Stomach (tissue), 9 donors: Measurements from ENCODE around the gene SNRNP25. TPM values are rescaled to one million over a fixed set of nuclear protein-coding genes. Genes with fewer than 3 reads are reported as not detected.
"Not testable (repeated sequence)": the region's sequence is repeated elsewhere in the genome, so short reads cannot be mapped to it uniquely, and the experiment has no call there.

ENCODE experiments used
- DNase-seq, 2 donors: peaks; one replicate each; pipeline versions ENCODE4 v3.0.0 to v3.0.0-alpha.2; 2013 to 2019
- H3K27ac ChIP-seq, 5 donors: fragments of 200-600 bp in 4 of 5; sonication (generic) in 4 of 5; one replicate each; pipeline ENCODE4 v1.5.1; 2013 to 2019; ENCODE audit warnings: mild to moderate bottlenecking in 1 of 5, moderate library complexity in 1 of 5
- H3K27me3 ChIP-seq, 3 donors: fragments of 200-600 bp; sonication (generic); one replicate each; pipeline ENCODE4 v1.5.1; 2017 to 2019; ENCODE audit warnings: mixed run types in 1 of 3
- H3K36me3 ChIP-seq, 4 donors: fragments of 200-600 bp; sonication (generic); 1 replicate in 3 of 4; 2 replicates in 1 of 4; pipeline ENCODE4 v1.5.1; 2016 to 2019
- H3K4me1 ChIP-seq, 4 donors: fragments of 200-600 bp; sonication (generic); one replicate each; pipeline ENCODE4 v1.5.1; 2016 to 2019
- H3K4me3 ChIP-seq, 4 donors: fragments of 200-600 bp; sonication (generic) in 3 of 4; one replicate each; pipeline ENCODE4 v1.5.1; 2016 to 2019; ENCODE audit warnings: mild to moderate bottlenecking in 1 of 4
- H3K9me3 ChIP-seq, 4 donors: fragments of 200-600 bp; sonication (generic); one replicate each; pipeline ENCODE4 v1.5.1; 2016 to 2019
- EP300 ChIP-seq: sonication (generic); formaldehyde crosslinking; IDR thresholded peaks from one replicate; pipeline ENCODE4 v1.6.1; 2017; ENCODE audit warnings: antibody characterized with exemption
- POLR2A ChIP-seq, 4 donors: fragments of 450-650 bp; IDR thresholded peaks; one replicate each; pipeline ENCODE4 v1.6.1; 2016; ENCODE audit warnings: antibody characterized with exemption in 4 of 4, control low read depth in 2 of 4, mild to moderate bottlenecking in 1 of 4, moderate library complexity in 1 of 4
- POLR2AphosphoS5 ChIP-seq, 3 donors: sonication (generic); formaldehyde crosslinking; IDR thresholded peaks; one replicate each; pipeline ENCODE4 v1.6.1; 2016; ENCODE audit warnings: antibody characterized with exemption in 3 of 3
- WGBS, 5 donors: extraction: QIAGEN DNeasy Blood & Tissue Kit in 3 of 5; methylation state at CpG; one replicate each; pipeline versions ENCODE4 v1.1.5 to v1.1.7; 2013 to 2018; 5-methylcytosine and 5-hydroxymethylcytosine counted together
- intact Hi-C: fragments of 100-400 bp; cut with DNase I; formaldehyde crosslinking; loops from one replicate; pipeline ENCODE4 v1.15.1; 2023; ENCODE audit warnings: low total_unique reads
- polyA plus RNA-seq, 3 donors: library from polyadenylated mRNA; stranded (reverse); fragments of 200-250 nt; gene quantifications; one replicate each; pipeline ENCODE4 v1.2.3, GENCODE V29; 2013
- total RNA-seq, 5 donors: library from RNA; depleted of rRNA; stranded (reverse); fragments of >200 nt; gene quantifications; one replicate each; pipeline versions ENCODE4 v1.1.0 to v1.2.3, GENCODE V29; 2014 to 2016
- TF ChIP-seq, protein P1 (sequence below), 7 experiments: fragments of 450-650 bp in 4 of 7; fragments of 200-600 bp in 3 of 7; sonication (generic) in 3 of 7; IDR thresholded peaks; one replicate each; pipeline ENCODE4 v1.5.1; 2016 to 2019; ENCODE audit warnings: antibody characterized with exemption in 7 of 7, control low read depth in 2 of 7, mild to moderate bottlenecking in 1 of 7
- donor health status: healthy with polysubstance abuse.
- donor health status: Bipolar disorder and iron deficiency.
- donor health status: healthy.

Gene SNRNP25
- total and polyA plus RNA-seq, 8 donors, result 2.3 to 40.2 (median 19.3) TPM

DNA sequence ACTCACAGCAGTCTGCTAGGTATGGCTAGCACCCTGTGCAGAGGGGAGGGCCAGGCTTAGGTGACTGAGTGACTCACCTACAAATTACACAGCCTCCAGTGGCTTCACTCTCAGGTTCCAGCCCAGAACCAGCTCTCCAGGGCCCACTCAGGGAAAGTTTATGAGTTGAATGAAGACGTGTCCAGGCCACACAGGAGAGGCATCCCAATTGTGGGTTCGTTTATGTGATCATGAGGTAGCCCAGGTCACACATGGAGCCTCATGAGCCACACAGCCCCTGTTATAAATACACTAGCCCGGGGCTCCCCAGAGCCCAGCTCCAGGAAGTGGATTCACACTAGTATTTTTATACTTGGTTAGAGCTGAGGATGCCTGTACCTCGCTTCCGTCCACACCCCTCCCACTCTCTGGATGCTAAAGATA, 27.7 kb upstream of the SNRNP25 start:
- WGBS, 5 donors, result 30 to 83% (median 45%) methylated on average over 2 of the region's 5 CpGs; no CpG with 5 or more reads in 1 of the 5 donors
- H3K27ac ChIP-seq, result not testable (repeated sequence)

DNA sequence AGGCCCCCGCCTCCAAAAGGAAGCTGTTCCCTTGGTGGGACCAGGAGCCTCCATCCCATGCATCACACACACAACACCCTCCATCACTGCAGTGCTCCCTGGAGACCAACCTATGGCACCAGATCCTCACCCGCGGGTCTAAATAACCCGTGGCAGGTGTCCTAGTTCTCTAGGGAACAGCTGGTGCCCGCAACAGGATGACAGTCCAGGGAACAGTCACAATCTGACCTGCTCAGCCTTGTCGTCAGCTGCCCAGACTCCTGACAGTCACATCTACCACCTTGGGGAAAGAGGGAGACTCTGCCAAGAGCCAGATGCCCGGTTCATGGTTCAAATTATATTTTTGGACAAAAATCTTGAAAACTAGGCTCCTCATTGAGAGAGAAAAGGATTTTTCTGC, 23.0 kb upstream of the SNRNP25 start:
- intact Hi-C loops, H3K27ac ChIP-seq, H3K4me1 ChIP-seq, H3K9me3 ChIP-seq, H3K36me3 ChIP-seq, H3K4me3 ChIP-seq, DNase-seq, H3K27me3 ChIP-seq: not testable (repeated sequence)
- WGBS, 5 donors, result 60 to 67% (median 65%) methylated on average over 1 to 5 of the region's 7 CpGs; no CpG with 5 or more reads in 1 of the 5 donors

More for the DNA sequence above, 27.7 kb upstream of the SNRNP25 start:
- H3K4me3 ChIP-seq, intact Hi-C loops, H3K36me3 ChIP-seq, DNase-seq, H3K27me3 ChIP-seq, H3K9me3 ChIP-seq, H3K4me1 ChIP-seq: not testable (repeated sequence)

DNA sequence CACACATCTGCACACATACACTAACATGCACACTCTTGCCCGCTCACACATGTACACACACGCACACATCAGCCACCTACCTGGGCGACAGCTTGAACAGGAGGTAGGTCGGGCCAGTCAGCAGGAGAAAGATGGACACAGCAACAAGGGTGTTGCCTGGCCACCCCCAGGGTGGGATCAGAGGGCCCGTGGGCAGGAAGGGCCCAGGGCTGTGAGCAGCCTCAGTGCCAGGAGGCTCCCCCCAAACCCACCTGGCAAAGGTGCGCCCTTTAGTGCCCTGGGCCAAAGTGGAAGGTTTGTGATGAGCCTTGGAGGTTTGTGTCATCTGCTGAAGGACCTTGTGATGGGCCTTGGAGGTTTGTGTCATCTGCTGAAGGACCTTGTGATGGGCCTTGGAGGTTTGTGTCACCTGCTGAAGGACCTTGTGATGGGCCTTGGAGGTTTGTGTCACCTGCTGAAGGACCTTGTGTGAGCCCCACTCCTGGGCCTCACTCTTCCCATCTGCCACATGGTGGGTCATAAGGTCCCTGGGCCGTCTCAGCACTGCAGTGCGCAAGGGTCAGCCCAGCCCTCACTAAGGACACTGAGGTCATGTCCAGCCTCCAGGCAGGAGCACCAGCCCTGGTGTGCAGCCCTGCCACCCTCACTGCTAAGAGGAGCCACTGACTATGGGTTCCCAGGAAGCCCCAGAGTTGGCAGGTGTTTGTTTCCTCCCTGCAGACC, 20.3 kb upstream of the SNRNP25 start:
- WGBS, 5 donors, result 80 to 100% (median 86%) methylated on average over 3 to 4 of the region's 8 CpGs
- H3K36me3 ChIP-seq, DNase-seq, H3K27ac ChIP-seq, intact Hi-C loops, H3K9me3 ChIP-seq, H3K4me3 ChIP-seq, H3K27me3 ChIP-seq: not testable (repeated sequence)
- peaks cover 0 to 10% (median 2%) of the 10 kb centered on the region in 4 donors for H3K4me1 ChIP-seq

DNA sequence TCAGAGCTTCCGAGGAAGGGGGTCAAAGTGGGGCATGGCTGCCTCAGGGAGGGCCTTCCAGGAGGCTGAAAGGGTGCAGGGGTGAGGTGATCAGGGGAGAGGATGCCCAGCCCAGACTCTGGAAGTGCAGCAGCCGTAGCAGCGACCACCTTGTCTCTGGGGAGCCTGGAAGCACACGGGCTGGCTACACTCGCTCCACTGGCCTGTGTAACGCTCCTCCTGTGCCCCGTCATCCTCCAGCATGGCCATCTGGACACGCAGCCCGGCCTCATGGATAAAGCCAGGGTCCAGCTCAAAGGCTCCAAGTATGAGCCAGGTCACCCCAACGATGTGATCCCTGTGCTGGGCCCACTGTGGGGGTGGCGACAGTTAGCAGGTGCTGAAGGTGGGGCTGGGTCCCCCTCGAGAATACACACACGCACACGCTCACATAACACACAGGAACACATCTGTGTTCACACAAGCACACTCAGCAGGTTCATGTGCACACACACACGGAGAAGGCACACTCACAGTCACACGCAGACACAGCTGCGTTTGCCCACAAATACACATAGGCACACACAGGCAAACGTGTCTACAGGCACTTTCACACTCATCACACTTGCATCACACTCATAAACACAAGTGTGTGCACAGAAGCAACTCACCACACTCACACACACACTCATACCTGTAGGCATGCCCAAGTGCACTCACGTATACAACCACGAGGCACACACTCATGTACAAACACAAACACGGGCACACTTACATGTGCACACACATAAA, 19.6 kb upstream of the SNRNP25 start:
- intact Hi-C loops, result no loop called here
- Histone ChIP-seq H3K36me3 (no peaks in the 10 kb centered on the region), H3K4me1 (peaks cover 0 to 18% (median 10%) of the 10 kb centered on the region in 4 donors), H3K27me3 (no peaks in the 10 kb centered on the region), H3K9me3 (no peaks in the 10 kb centered on the region), H3K27ac (no peak overlapping the region), H3K4me3 (no peak overlapping the region)
- DNase-seq, result no peak
- TF ChIP-seq, protein P1, sequence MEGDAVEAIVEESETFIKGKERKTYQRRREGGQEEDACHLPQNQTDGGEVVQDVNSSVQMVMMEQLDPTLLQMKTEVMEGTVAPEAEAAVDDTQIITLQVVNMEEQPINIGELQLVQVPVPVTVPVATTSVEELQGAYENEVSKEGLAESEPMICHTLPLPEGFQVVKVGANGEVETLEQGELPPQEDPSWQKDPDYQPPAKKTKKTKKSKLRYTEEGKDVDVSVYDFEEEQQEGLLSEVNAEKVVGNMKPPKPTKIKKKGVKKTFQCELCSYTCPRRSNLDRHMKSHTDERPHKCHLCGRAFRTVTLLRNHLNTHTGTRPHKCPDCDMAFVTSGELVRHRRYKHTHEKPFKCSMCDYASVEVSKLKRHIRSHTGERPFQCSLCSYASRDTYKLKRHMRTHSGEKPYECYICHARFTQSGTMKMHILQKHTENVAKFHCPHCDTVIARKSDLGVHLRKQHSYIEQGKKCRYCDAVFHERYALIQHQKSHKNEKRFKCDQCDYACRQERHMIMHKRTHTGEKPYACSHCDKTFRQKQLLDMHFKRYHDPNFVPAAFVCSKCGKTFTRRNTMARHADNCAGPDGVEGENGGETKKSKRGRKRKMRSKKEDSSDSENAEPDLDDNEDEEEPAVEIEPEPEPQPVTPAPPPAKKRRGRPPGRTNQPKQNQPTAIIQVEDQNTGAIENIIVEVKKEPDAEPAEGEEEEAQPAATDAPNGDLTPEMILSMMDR (IDR thresholded peaks at IDR 0.05), result no peak
- TF ChIP-seq POLR2AphosphoS5 (IDR thresholded peaks at IDR 0.05) (no peak), POLR2A (IDR thresholded peaks at IDR 0.05) (no peak)
- WGBS, 5 donors, result 78 to 92% (median 85%) methylated on average over 21 of the region's 21 CpGs

DNA sequence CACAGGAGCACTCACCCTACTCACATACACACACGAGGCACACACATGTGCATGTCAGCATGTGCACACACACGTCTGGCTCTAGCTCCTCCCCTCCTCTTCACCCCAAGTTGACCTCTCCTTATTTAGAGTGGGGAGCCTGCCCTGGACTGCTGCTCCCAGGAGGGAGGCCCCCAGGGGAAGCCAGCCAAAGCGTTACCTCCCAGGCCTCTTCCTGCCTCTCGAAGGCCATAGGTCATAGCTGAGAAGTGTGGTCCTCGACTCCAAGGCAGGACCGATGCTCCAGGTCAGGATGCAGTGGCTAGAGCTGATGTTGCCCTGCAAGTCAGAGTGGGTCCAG, 19.0 kb upstream of the SNRNP25 start:
- TF ChIP-seq, protein P1 (IDR thresholded peaks at IDR 0.05), result no peak
- TF ChIP-seq POLR2AphosphoS5 (IDR thresholded peaks at IDR 0.05), result no peak
- no peak for TF ChIP-seq EP300
- no peak for TF ChIP-seq POLR2A (IDR thresholded peaks at IDR 0.05)
- no peak for DNase-seq
- no peaks in the 10 kb centered on the region for H3K9me3 ChIP-seq
- H3K27me3 ChIP-seq, result no peaks in the 10 kb centered on the region
- H3K27ac ChIP-seq, result no peak overlapping the region
- no peaks in the 10 kb centered on the region for H3K36me3 ChIP-seq
- no peak overlapping the region for H3K4me3 ChIP-seq
- H3K4me1 ChIP-seq, result peaks cover 0 to 23% (median 14%) of the 10 kb centered on the region in 4 donors
- intact Hi-C loops, result no loop called here
- WGBS, 5 donors, result 45 to 61% (median 54%) methylated on average over 6 of the region's 6 CpGs
